Esophagus muscularis mucosa (tissue), 4 donors: ENCODE measurements around the gene USHBP1.

Source experiments
- CTCF ChIP-seq, 3 experiments: fragments of 200-600 bp in 2 of 3; fragments of 450-650 bp in 1 of 3; sonication (generic) in 2 of 3; IDR thresholded peaks; one replicate each; pipeline ENCODE4 v1.5.1; 2017 to 2019; ENCODE audit warnings: antibody characterized with exemption in 3 of 3, mild to moderate bottlenecking in 2 of 3, moderate library complexity in 1 of 3
- EP300 ChIP-seq: sonication (generic); formaldehyde crosslinking; IDR thresholded peaks from one replicate; pipeline ENCODE4 v1.6.1; 2017; ENCODE audit warnings: antibody characterized with exemption
- POLR2A ChIP-seq: fragments of 450-650 bp; IDR thresholded peaks from one replicate; pipeline ENCODE4 v1.6.1; 2017; ENCODE audit warnings: antibody characterized with exemption, moderate library complexity, mild to moderate bottlenecking, low read depth
- POLR2AphosphoS5 ChIP-seq, 2 donors: sonication (generic); formaldehyde crosslinking; IDR thresholded peaks; one replicate each; pipeline ENCODE4 v1.6.1; 2017; ENCODE audit warnings: antibody characterized with exemption in 2 of 2

GRCh38 chr19:17219286-17219685 is 45.3 kb downstream of the USHBP1 start:
- TF ChIP-seq POLR2AphosphoS5 (IDR thresholded peaks at IDR 0.05) = no peak
- TF ChIP-seq POLR2A = no peak
- TF ChIP-seq CTCF (IDR thresholded peaks at IDR 0.05) = no peak
- no peak for TF ChIP-seq EP300
